PC-9 (cell line): ENCODE results near the gene ARPP21.

Experiments used
- EZH2 ChIP-seq: fragments of 200-600 bp; sonication (generic); IDR thresholded peaks from 2 replicates; pipeline ENCODE4 v1.8.0; 2017; ENCODE audit warnings: antibody characterized with exemption, low read depth
- TF ChIP-seq, protein P1 (sequence below): fragments of 200-600 bp; sonication (generic); conservative IDR thresholded peaks from 2 replicates; pipeline ENCODE4 v1.6.1; 2017; ENCODE audit warnings: mixed run types, antibody characterized with exemption, mild to moderate bottlenecking, moderate library complexity

DNA sequence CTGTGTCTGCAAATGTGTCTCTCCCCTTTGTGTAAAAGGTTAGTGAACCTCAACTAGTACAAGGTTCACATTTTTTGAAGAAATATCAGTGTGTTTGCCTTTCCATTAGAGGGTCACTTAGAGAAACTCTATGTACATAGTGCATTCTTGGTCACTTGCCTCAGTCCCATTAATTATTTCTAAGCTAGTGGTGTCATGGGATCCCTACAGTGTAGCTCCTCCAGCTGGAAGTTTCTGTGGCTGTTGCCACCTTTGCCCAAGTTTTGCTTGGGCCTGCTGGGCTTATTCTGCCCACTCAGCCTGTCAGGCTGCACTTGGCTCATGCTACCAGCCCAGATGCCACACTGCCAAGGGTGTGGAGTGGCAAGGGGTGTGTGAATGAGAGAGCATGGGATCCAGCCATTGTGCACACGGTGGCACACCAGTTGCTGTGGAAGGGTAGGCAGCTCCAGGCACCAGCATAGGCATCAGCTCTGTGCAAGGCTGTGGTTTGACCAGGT lies 161.7 kb downstream of the ARPP21 start:
- TF ChIP-seq, protein P1, sequence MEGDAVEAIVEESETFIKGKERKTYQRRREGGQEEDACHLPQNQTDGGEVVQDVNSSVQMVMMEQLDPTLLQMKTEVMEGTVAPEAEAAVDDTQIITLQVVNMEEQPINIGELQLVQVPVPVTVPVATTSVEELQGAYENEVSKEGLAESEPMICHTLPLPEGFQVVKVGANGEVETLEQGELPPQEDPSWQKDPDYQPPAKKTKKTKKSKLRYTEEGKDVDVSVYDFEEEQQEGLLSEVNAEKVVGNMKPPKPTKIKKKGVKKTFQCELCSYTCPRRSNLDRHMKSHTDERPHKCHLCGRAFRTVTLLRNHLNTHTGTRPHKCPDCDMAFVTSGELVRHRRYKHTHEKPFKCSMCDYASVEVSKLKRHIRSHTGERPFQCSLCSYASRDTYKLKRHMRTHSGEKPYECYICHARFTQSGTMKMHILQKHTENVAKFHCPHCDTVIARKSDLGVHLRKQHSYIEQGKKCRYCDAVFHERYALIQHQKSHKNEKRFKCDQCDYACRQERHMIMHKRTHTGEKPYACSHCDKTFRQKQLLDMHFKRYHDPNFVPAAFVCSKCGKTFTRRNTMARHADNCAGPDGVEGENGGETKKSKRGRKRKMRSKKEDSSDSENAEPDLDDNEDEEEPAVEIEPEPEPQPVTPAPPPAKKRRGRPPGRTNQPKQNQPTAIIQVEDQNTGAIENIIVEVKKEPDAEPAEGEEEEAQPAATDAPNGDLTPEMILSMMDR: no peak
- no peak for TF ChIP-seq EZH2
